Measurements from ENCODE around the gene PLEKHJ1.

GRCh38 chr19:2252797-2253105 lies 16.6 kb upstream of the PLEKHJ1 start:
- TF ChIP-seq EP300 (conservative IDR thresholded peaks at IDR 0.05; ENCODE audit: poor library complexity, severe bottlenecking) (no peak), CTCF (IDR thresholded peaks at IDR 0.05; ENCODE audit: poor library complexity, severe bottlenecking) (no peak)

All from neural cell (in vitro differentiated cells).